ENCODE results near the gene GRN.
"Not testable (repeated sequence)": the region's sequence is repeated elsewhere in the genome, so short reads cannot be mapped to it uniquely, and the experiment has no call there.

The GRN gene

DNA sequence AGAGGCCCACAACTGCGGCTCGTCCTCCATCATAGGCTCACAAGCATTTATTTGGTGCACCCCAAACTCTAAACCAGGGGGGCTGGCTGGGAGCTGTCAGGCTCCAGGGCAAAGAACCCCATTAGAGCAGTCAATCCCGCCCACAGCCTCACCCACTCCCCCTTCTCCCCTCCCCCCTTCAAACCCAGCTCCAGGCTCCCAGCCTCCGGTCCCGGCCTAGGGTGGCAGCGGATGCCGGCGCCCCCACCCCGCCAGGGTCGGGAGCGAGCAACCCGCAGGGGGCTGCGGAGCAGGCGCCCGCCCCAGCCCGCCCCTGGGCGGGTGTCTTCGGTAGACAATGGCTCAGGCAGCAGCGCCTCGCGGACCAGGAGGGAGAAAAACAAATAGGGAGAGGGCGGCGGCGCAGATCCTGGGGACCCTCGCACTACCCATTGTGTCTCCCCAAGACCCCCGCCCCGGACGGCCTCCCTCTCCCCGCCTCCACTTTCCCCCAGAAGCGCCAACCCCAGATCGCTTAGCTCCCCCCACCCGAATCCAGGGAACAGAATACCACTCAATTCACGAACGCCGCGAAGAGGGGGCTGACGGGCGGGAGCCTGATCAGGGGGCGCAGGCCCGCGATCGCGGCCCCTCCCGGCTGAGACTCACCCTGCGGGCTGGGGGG is 18.0 kb downstream of the GRN start:
- H3K4me3 ChIP-seq (ENCODE audit: low read length): peak overlapping the region; percentile 71
- DNase-seq (ENCODE audit: low read depth): no peak
- TF ChIP-seq, protein P1, sequence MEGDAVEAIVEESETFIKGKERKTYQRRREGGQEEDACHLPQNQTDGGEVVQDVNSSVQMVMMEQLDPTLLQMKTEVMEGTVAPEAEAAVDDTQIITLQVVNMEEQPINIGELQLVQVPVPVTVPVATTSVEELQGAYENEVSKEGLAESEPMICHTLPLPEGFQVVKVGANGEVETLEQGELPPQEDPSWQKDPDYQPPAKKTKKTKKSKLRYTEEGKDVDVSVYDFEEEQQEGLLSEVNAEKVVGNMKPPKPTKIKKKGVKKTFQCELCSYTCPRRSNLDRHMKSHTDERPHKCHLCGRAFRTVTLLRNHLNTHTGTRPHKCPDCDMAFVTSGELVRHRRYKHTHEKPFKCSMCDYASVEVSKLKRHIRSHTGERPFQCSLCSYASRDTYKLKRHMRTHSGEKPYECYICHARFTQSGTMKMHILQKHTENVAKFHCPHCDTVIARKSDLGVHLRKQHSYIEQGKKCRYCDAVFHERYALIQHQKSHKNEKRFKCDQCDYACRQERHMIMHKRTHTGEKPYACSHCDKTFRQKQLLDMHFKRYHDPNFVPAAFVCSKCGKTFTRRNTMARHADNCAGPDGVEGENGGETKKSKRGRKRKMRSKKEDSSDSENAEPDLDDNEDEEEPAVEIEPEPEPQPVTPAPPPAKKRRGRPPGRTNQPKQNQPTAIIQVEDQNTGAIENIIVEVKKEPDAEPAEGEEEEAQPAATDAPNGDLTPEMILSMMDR (conservative IDR thresholded peaks at IDR 0.05; ENCODE audit: low read depth, low read length): no peak

DNA sequence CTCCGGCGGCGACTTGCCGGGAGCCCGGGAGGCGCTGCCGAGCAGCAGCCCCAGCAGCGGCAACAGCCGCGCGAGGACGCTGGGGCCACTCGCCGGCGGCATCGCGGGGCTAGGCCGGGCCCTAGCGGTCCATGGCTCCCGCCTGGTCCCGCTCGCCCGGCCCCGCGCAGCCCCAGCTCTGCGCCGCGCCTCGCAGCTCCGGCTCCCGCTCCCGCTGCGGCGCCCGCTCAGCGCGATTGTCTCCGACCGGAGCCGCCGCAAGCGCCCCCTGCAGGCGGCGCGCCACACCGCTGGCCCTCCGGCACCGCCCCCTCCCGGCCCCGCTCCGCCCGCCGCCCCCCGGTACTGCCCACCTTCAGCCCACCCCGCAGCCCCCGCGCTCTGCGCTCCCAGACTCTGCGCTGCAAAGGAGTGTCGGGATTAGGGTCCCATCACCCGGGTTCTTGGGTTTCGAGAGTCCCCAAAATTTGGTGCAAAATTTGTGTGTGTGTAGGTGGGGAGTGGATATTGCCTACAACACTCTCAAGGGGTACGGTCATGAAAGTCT is 18.6 kb downstream of the GRN start, which contains the start of gene FAM171A2:
TSS of gene FAM171A2 (minus strand) at position 241 of the 547 bp plus-strand sequence. CDS start at position 102, 139 bp downstream.
- DNase-seq (ENCODE audit: low read depth): no peak
- peak within 1 kb of the TSS; percentile 71 for H3K4me3 ChIP-seq (ENCODE audit: low read length)
- TF ChIP-seq, protein P1 (conservative IDR thresholded peaks at IDR 0.05; ENCODE audit: low read depth, low read length): peak; percentile 41

DNA sequence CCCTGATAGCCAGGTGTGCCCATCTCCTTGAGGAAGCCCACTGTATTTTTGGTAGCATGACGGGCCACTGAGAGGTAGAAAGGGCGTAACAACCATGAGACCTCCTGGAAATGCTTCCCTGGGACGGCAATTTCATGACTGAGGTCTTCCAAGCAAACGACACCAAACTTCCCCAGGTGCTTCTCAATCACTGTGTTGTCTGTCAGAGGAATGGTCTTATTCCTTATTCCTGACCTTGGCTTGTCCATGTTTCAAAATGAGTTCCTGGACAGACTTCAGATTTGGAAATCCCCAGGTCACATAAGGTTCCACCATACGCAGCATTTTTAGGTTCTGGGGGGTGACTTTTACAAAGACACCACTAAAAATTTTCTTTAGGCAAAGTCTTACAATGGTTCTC is 19.9 kb downstream of the GRN start:
- not testable (repeated sequence) for H3K4me3 ChIP-seq (ENCODE audit: low read length); DNase-seq (ENCODE audit: low read depth)

DNA sequence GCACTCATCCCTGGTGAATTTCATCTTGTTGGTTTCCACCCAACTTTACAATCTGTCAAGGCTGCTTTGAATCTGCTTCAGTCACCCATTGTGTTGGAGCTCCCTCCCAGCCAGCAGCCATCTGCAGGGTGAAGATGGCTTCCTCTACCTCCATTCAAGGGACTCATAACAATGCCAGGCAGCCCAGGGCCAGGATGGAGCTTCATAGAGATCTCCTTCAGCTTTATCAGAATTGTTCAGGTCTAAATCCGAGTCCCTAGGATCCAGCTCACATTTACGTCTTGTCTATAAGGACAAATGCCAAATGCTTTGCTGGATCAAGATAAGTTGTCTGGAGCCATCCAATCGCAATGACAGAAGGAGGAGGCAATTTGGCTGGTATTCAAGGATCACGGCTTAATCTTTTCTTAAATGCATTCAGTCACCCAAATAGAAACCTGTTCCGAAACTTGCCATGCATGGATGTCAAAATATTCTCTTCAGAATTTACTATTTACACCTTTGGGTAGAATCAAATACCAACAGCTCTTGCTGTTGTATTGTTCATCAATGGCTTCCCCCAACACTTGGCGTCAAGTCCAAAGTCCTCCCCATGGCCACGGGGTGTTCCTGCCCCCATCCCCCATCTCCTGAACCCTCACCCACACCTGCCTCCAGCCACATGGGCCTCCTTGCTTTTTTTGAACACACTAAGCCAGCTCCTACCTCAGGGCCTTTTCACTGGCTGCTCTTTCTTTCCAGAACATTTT is 22.3 kb downstream of the GRN start:
- TF ChIP-seq, protein P1 (conservative IDR thresholded peaks at IDR 0.05; ENCODE audit: low read depth, low read length): no peak
- H3K4me3 ChIP-seq (ENCODE audit: low read length): no peak overlapping the region

DNA sequence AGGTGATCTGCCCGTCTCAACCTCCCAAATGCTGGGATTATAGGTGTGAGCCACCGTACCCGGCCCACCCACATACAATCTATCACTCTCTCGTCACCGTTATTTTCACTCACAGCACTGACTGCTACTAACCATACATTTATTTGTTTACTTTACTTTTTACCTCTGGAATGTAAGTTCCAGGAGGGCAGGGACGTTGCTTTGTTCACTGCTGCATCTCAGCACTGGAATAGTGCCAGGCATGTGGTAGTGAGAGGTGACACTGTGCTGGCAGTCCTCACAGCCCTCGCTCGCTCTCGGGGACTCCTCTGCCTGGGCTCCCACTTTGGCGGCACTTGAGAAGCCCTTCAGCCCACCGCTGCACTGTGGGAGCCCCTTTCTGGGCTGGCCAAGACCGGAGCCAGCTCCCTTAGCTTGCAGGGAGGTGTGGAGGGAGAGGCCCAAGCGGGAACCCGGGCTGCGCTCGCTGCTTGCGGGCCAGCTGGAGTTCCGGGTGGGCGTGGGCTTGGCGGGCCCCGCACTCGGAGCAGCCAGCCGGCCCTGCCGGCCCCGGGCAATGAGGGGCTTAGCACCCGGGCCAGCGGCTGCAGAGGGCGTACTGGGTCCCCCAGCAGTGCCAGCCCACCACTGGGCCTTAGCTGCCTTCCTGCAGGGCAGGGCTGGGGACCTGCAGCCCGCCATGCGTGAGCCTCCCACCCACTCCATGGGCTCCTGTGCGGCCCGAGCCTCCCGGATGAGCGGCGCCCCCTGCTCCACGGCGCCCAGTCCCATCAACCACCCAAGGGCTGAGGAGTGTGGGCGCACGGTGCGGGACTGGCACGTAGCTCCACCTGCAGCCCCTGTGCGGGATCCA is 23.5 kb downstream of the GRN start:
- not testable (repeated sequence) for DNase-seq (ENCODE audit: low read depth); H3K4me3 ChIP-seq (ENCODE audit: low read length)

More for the DNA sequence above, 22.3 kb downstream of the GRN start:
- DNase-seq (ENCODE audit: low read depth): no peak

DNA sequence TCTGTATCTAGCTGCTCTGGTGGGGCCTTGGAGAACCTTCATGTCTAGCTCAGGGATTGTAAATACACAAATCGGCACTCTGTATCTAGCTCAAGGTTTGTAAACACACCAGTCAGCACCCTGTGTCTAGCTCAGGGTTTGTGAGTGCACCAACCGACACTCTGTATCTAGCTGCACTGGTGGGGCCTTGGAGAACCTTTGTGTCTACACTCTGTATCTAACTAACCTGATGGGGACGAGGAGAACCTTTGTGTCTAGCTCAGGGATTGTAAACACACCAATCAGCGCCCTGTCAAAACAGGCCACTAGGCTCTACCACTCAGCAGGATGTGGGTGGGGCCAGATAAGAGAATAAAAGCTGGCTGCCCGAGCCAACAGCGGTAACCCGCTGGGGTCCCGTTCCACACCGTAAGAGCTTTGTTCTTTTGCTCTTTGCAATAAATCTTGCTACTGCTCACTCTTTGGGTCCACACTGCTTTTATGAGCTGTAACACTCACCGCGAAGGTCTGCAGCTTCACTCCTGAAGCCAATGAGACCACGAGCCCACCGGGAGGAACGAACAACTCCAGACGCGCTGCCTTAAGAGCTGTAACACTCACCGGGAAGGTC is 24.4 kb downstream of the GRN start:
- DNase-seq (ENCODE audit: low read depth); H3K4me3 ChIP-seq (ENCODE audit: low read length): not testable (repeated sequence)

DNA sequence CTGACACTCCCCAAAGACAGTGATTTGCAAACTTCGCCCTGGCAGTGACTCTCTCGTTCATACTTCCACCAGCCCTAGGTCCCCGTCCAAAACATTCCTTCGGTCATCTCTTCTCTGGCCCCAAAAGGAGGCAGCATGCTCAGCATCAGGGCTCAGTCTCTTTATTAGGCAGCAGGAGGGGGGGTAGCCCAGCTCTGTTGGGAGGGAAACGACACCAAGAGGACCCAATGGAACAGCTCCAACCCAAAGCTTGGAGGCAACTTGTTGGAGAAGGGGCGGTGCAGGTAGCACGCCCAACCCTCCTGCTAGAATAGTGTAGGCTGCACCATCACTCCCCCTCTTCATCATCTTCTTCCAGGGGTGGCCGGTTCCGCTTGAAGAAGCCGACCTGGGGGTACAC is 26.9 kb downstream of the GRN start:
- TF ChIP-seq, protein P1 (conservative IDR thresholded peaks at IDR 0.05; ENCODE audit: low read depth, low read length): no peak
- no peak overlapping the region for H3K4me3 ChIP-seq (ENCODE audit: low read length)
- DNase-seq (ENCODE audit: low read depth): no peak
